ENCODE measurements around the gene EBF3.

Gene EBF3

GRCh38 chr10:129887381-129887905, 76.6 kb downstream of the EBF3 start:
- H3K4me1 ChIP-seq (ENCODE audit: insufficient read depth, low read length): peaks cover 11% of the 10 kb centered on the region; the same call in 1 of the 2 replicates
- ATAC-seq (ENCODE audit: insufficient read depth, low read depth) (no peak), DNase-seq (no peak)
- no peaks in the 10 kb centered on the region for H3K27me3 ChIP-seq (ENCODE audit: insufficient read depth, low read length, poor library complexity)
- no peaks in the 10 kb centered on the region for H4K20me1 ChIP-seq (ENCODE audit: insufficient read depth, low read length)
- H2AFZ ChIP-seq (ENCODE audit: low read depth, low read length): no peak overlapping the region
- TF ChIP-seq, protein P1, sequence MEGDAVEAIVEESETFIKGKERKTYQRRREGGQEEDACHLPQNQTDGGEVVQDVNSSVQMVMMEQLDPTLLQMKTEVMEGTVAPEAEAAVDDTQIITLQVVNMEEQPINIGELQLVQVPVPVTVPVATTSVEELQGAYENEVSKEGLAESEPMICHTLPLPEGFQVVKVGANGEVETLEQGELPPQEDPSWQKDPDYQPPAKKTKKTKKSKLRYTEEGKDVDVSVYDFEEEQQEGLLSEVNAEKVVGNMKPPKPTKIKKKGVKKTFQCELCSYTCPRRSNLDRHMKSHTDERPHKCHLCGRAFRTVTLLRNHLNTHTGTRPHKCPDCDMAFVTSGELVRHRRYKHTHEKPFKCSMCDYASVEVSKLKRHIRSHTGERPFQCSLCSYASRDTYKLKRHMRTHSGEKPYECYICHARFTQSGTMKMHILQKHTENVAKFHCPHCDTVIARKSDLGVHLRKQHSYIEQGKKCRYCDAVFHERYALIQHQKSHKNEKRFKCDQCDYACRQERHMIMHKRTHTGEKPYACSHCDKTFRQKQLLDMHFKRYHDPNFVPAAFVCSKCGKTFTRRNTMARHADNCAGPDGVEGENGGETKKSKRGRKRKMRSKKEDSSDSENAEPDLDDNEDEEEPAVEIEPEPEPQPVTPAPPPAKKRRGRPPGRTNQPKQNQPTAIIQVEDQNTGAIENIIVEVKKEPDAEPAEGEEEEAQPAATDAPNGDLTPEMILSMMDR (IDR thresholded peaks at IDR 0.05; ENCODE audit: borderline replicate concordance, extremely low read depth, low read length, poor library complexity, severe bottlenecking): no peak
- no peak for TF ChIP-seq EZH2 (IDR thresholded peaks at IDR 0.05; ENCODE audit: borderline replicate concordance, low read depth, low read length, severe bottlenecking)
- H3K9ac ChIP-seq (ENCODE audit: low read depth, low read length): no peak overlapping the region
- H3K79me2 ChIP-seq (ENCODE audit: insufficient read depth, low read length): no peaks in the 10 kb centered on the region
- no peak overlapping the region for H3K27ac ChIP-seq (ENCODE audit: low read length)
- H3K9me3 ChIP-seq (ENCODE audit: insufficient read depth, low read length, severe bottlenecking): no peaks in the 10 kb centered on the region
- H3K4me3 ChIP-seq (ENCODE audit: low read depth in 1 of 2, low read length in 2 of 2): no peak overlapping the region
- H3K4me2 ChIP-seq (ENCODE audit: insufficient read depth, low read length): no peak overlapping the region
- H3K36me3 ChIP-seq (ENCODE audit: insufficient read depth, low read length): no peaks in the 10 kb centered on the region

DNA sequence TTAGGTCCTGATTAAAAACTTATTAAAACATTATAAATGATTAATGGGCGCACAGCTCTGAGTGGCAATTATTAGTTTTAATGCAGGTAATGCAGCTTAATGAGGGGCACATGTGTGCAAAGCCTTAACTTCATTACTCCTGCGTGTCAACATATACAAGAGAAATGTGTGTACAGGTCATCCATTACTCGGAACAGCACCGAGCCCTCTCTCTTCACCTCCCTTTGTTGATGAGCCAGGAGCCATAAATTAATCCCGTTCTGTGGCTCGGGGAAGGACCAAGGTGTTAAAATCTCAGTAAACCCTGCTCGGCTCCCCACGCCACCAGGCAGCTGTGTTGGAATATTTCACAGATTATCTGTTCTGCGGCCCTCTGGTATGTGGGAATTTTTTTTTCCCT, 77.8 kb downstream of the EBF3 start:
- H2AFZ ChIP-seq (ENCODE audit: low read depth, low read length): no peak overlapping the region
- H3K9ac ChIP-seq (ENCODE audit: low read depth, low read length): no peak overlapping the region
- no peak overlapping the region for H3K27ac ChIP-seq (ENCODE audit: low read length)

GRCh38 chr10:129885526-129885925, 78.5 kb downstream of the EBF3 start:
- Histone ChIP-seq H3K79me2 (ENCODE audit: insufficient read depth, low read length) (no peaks in the 10 kb centered on the region), H4K20me1 (ENCODE audit: insufficient read depth, low read length) (no peaks in the 10 kb centered on the region), H3K9ac (ENCODE audit: low read depth, low read length) (no peak overlapping the region), H3K27ac (ENCODE audit: low read length) (no peak overlapping the region), H3K4me2 (ENCODE audit: insufficient read depth, low read length) (no peak overlapping the region), H3K4me3 (ENCODE audit: low read depth in 1 of 2, low read length in 2 of 2) (no peak overlapping the region), H2AFZ (ENCODE audit: low read depth, low read length) (no peak overlapping the region), H3K4me1 (ENCODE audit: insufficient read depth, low read length) (peaks cover 11% of the 10 kb centered on the region; the same call in 1 of the 2 replicates), H3K27me3 (ENCODE audit: insufficient read depth, low read length, poor library complexity) (no peaks in the 10 kb centered on the region), H3K36me3 (ENCODE audit: insufficient read depth, low read length) (no peaks in the 10 kb centered on the region), H3K9me3 (ENCODE audit: insufficient read depth, low read length, severe bottlenecking) (no peaks in the 10 kb centered on the region)
- TF ChIP-seq, protein P1 (IDR thresholded peaks at IDR 0.05; ENCODE audit: borderline replicate concordance, extremely low read depth, low read length, poor library complexity, severe bottlenecking): no peak
- TF ChIP-seq EZH2 (IDR thresholded peaks at IDR 0.05; ENCODE audit: borderline replicate concordance, low read depth, low read length, severe bottlenecking): no peak
- DNase-seq: no peak
- no peak for ATAC-seq (ENCODE audit: insufficient read depth, low read depth)

More for the DNA sequence above, 77.8 kb downstream of the EBF3 start:
- H3K27me3 ChIP-seq (ENCODE audit: insufficient read depth, low read length, poor library complexity): no peaks in the 10 kb centered on the region
- no peak overlapping the region for H3K4me2 ChIP-seq (ENCODE audit: insufficient read depth, low read length)
- peaks cover 11% of the 10 kb centered on the region; the same call in 1 of the 2 replicates for H3K4me1 ChIP-seq (ENCODE audit: insufficient read depth, low read length)
- no peaks in the 10 kb centered on the region for H4K20me1 ChIP-seq (ENCODE audit: insufficient read depth, low read length)
- no peaks in the 10 kb centered on the region for H3K79me2 ChIP-seq (ENCODE audit: insufficient read depth, low read length)
- H3K36me3 ChIP-seq (ENCODE audit: insufficient read depth, low read length): no peaks in the 10 kb centered on the region
- ATAC-seq (ENCODE audit: insufficient read depth, low read depth) (no peak), DNase-seq (no peak)
- no peak for TF ChIP-seq EZH2 (IDR thresholded peaks at IDR 0.05; ENCODE audit: borderline replicate concordance, low read depth, low read length, severe bottlenecking)
- TF ChIP-seq, protein P1 (IDR thresholded peaks at IDR 0.05; ENCODE audit: borderline replicate concordance, extremely low read depth, low read length, poor library complexity, severe bottlenecking): no peak
- H3K9me3 ChIP-seq (ENCODE audit: insufficient read depth, low read length, severe bottlenecking): no peaks in the 10 kb centered on the region
- H3K4me3 ChIP-seq (ENCODE audit: low read depth in 1 of 2, low read length in 2 of 2): no peak overlapping the region
